GM06990 (cell line): Measurements from ENCODE around the gene ADK.

ENCODE experiments used
- DNase-seq: peaks from one replicate; pipeline ENCODE4 v3.0.0-alpha.2; 2011; ENCODE audit not compliant: insufficient read length; ENCODE audit errors: extremely low read depth
- H3K27me3 ChIP-seq: replicated peaks from 2 replicates; pipeline ENCODE4 v1.6.0; 2011; ENCODE audit warnings: low read length; ENCODE audit not compliant: control insufficient read depth, insufficient read depth
- H3K36me3 ChIP-seq: 2 replicates; pipeline ENCODE4 v1.5.1; 2011; ENCODE audit warnings: low read length; ENCODE audit not compliant: control insufficient read depth, insufficient read depth
- H3K4me3 ChIP-seq: replicated peaks from 2 replicates; pipeline ENCODE4 v1.5.1; 2011; ENCODE audit warnings: low read depth, mild to moderate bottlenecking, control low read depth, low read length
- CTCF ChIP-seq: IDR thresholded peaks from 2 replicates; pipeline ENCODE4 v1.5.1; 2011; ENCODE audit warnings: low read length, control low read depth, mild to moderate bottlenecking, inconsistent platforms; ENCODE audit not compliant: insufficient read depth, poor library complexity, severe bottlenecking

The ADK gene

GRCh38 chr10:74365109-74365508 is 214.1 kb downstream of the ADK start:
- H3K4me3 ChIP-seq = no peak overlapping the region
- TF ChIP-seq CTCF = no peak
- DNase-seq = no peak
- peaks cover 8% of the 10 kb centered on the region for H3K36me3 ChIP-seq
- H3K27me3 ChIP-seq = no peaks in the 10 kb centered on the region

DNA sequence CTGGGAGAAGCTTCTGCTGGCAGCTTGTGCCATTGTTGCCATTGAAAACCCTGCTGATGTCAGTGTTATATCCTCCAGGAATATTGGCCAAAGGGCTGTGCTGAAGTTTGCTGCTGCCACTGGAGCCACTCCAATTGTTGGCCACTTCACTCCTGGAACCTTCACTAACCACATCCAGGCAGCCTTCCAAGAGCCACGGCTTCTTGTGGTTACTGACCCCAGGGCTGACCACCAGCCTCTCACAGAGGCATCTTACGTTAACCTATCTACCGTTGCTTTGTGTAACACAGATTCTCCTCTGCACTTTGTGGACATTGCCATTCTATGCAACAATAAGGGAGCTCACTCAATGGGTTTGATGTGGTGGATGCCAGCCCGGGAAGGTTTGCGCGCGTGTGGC is 220.7 kb downstream of the ADK start:
- no peak for TF ChIP-seq CTCF
- Histone ChIP-seq H3K36me3 (0 out of 2 replicates have a peak, but pooled peaks cover 3% of the 10 kb centered on the region), H3K4me3 (no peak overlapping the region), H3K27me3 (no peaks in the 10 kb centered on the region)
- DNase-seq = no peak

GRCh38 chr10:74373059-74373458 is 222.0 kb downstream of the ADK start:
- no peak for DNase-seq
- no peak for TF ChIP-seq CTCF
- no peaks in the 10 kb centered on the region for H3K27me3 ChIP-seq

DNA sequence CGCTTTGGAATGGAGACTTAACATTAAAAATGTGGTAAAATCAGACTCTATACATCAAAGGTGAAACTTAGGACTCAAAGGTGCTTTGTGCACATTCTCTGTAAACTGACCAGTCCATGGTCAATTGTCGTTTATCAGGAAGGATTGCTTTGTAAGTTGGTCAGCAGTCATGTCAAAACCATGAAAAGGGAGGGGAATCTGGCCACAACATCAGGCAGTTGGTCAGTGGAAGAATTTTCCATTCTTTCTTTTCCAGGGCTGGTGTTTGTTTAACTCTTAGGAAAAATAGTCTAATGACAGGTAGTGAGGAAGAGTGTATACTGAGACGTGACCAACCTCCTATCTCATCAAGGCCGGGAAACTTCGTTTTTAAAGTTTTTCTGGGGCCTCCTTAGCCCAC is 226.5 kb downstream of the ADK start:
- H3K4me3 ChIP-seq = no peak overlapping the region
- DNase-seq = no peak
- no peaks in the 10 kb centered on the region for H3K36me3 ChIP-seq
- no peaks in the 10 kb centered on the region for H3K27me3 ChIP-seq
- no peak for TF ChIP-seq CTCF

More at GRCh38 chr10:74373059-74373458, 222.0 kb downstream of the ADK start:
- H3K36me3 ChIP-seq = 0 out of 2 replicates have a peak, but pooled peaks cover 3% of the 10 kb centered on the region
- no peak overlapping the region for H3K4me3 ChIP-seq

- Histone ChIP-seq H3K27me3 (no peaks in the 10 kb centered on the region), H3K36me3 (no peaks in the 10 kb centered on the region), H3K4me3 (no peak overlapping the region)
- no peak for DNase-seq
- TF ChIP-seq CTCF = no peak
Observed at GRCh38 chr10:74379474-74379873, 228.5 kb downstream of the ADK start.

GRCh38 chr10:74380795-74381194 is 229.8 kb downstream of the ADK start:
- no peaks in the 10 kb centered on the region for H3K36me3 ChIP-seq
- no peak overlapping the region for H3K4me3 ChIP-seq
- no peaks in the 10 kb centered on the region for H3K27me3 ChIP-seq
- DNase-seq = no peak
- no peak for TF ChIP-seq CTCF
